OCI-LY1 (cell line): ENCODE data around the gene SNRNP48.

Experiments
- CTCF ChIP-seq: fragments of 200-600 bp; sonication (generic), shearing (Covaris generic); IDR thresholded peaks from 2 replicates; pipeline ENCODE4 v1.5.1; 2017; ENCODE audit warnings: mild to moderate bottlenecking, antibody characterized with exemption, low read length, moderate library complexity, mixed read lengths
- EZH2 ChIP-seq: fragments of 200-600 bp; sonication (generic), shearing (Covaris generic); IDR thresholded peaks from 2 replicates; pipeline ENCODE4 v1.8.0; 2017; ENCODE audit warnings: borderline replicate concordance, mixed run types, mild to moderate bottlenecking, antibody characterized with exemption, low read length, moderate library complexity, mixed read lengths

GRCh38 chr6:7637533-7637932 lies 47.5 kb downstream of the SNRNP48 start:
- TF ChIP-seq CTCF (no peak), EZH2 (no peak)
